Ovary (tissue), 3 donors: ENCODE results near the gene PVALB.

ENCODE experiments used
- EP300 ChIP-seq: sonication (generic); formaldehyde crosslinking; IDR thresholded peaks from one replicate; pipeline ENCODE4 v1.6.1; 2017; ENCODE audit warnings: antibody characterized with exemption
- POLR2A ChIP-seq: fragments of 450-650 bp; IDR thresholded peaks from one replicate; pipeline ENCODE4 v1.6.1; 2017; ENCODE audit warnings: antibody characterized with exemption, mild to moderate bottlenecking, moderate library complexity
- TF ChIP-seq, protein P1 (sequence below), 3 donors: fragments of 450-650 bp in 2 of 3; fragments of 200-600 bp in 1 of 3; IDR thresholded peaks; one replicate each; pipeline versions ENCODE4 v1.5.1 to v1.8.0; 2016 to 2022; ENCODE audit warnings: antibody characterized with exemption in 3 of 3, mild to moderate bottlenecking in 1 of 3
- donor health status: DM: no; HTN: no; CAD: no.

DNA sequence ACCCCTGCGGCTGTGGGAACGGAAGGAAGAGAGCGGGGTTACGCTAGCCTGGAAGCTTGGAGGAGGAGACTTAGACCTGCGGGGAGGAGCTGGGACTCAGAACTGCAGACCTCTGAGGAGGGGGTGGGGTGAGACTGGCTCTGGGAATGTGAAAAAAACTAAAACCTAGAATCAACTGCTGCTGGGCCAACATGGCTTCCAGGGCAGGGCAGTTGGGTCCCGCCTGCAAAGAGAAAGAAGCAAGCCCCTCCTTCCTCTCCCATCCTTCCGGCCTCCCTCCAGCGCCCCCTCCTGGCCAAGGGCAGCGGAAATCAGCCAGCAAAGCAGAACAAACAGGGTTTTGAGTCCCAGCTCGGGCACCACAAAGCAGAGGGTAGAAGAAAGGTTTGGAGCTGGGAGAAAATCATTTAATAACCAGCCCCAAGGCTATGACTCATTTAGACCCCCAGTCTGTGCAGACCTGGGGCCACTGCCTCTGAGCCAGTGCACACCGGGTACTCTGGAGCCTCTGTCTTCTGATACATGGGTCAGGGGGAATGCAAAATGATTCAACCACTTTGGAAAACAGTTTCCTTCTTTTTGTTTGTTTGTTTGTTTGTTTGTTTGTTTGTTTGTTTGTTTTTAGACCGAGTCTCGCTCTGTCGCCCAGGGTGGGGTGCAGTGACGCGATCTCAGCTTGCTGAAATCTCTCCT, 36.7 kb upstream of the PVALB start:
- TF ChIP-seq, protein P1, sequence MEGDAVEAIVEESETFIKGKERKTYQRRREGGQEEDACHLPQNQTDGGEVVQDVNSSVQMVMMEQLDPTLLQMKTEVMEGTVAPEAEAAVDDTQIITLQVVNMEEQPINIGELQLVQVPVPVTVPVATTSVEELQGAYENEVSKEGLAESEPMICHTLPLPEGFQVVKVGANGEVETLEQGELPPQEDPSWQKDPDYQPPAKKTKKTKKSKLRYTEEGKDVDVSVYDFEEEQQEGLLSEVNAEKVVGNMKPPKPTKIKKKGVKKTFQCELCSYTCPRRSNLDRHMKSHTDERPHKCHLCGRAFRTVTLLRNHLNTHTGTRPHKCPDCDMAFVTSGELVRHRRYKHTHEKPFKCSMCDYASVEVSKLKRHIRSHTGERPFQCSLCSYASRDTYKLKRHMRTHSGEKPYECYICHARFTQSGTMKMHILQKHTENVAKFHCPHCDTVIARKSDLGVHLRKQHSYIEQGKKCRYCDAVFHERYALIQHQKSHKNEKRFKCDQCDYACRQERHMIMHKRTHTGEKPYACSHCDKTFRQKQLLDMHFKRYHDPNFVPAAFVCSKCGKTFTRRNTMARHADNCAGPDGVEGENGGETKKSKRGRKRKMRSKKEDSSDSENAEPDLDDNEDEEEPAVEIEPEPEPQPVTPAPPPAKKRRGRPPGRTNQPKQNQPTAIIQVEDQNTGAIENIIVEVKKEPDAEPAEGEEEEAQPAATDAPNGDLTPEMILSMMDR (IDR thresholded peaks at IDR 0.05) = no peak
- TF ChIP-seq POLR2A = no peak
- no peak for TF ChIP-seq EP300
